ENCODE data around the gene HSP90AA1. TPM values are rescaled to one million over a fixed set of nuclear protein-coding genes. Genes with fewer than 3 reads are reported as not detected.

HSP90AA1 gene
- total and polyA plus RNA-seq, 2 donors = 251 to 487 TPM

Other genes with a start within 250 kb of the HSP90AA1 start
- 114 TPM for gene DYNC1H1, start 122.5 kb downstream of the HSP90AA1 start, total RNA-seq
- gene DYNC1H1, start 122.5 kb downstream of the HSP90AA1 start, polyA plus RNA-seq = 111 TPM
- 16.8 TPM for gene WDR20, start 52.9 kb upstream of the HSP90AA1 start, total RNA-seq
- 16.4 TPM for gene WDR20, start 52.9 kb upstream of the HSP90AA1 start, polyA plus RNA-seq
- 2.9 TPM for gene MOK, start 218.1 kb upstream of the HSP90AA1 start, total RNA-seq
- 9.0 TPM for gene MOK, start 218.1 kb upstream of the HSP90AA1 start, polyA plus RNA-seq
- 8.3 TPM for gene ZNF839, start 232.7 kb upstream of the HSP90AA1 start, total RNA-seq
- 18.8 TPM for gene ZNF839, start 232.7 kb upstream of the HSP90AA1 start, polyA plus RNA-seq

Data from thymus (tissue), 2 donors.